ENCODE data around the gene ABCA13.

ABCA13 gene

DNA sequence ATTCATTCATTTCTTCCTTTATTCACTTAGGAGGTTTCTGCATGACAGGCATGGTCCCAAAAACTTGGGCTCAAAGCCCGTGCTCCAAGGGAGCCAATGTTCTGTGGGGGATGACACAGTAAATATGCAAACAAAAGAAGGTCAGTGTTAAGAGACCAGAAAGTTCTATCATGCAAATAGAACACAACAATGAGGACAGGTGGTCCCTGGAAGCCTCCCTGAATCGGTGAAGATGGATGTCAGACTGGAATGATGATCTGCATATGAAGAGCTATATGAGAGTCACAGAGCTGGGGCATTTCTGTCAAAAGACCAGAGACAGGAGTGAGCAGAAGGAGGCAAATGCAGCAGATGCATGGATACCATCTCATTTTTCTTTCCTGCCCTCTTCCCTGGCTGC is 129.0 kb downstream of the ABCA13 start:
- no peak for DNase-seq (ENCODE audit: low spot score)

DNA sequence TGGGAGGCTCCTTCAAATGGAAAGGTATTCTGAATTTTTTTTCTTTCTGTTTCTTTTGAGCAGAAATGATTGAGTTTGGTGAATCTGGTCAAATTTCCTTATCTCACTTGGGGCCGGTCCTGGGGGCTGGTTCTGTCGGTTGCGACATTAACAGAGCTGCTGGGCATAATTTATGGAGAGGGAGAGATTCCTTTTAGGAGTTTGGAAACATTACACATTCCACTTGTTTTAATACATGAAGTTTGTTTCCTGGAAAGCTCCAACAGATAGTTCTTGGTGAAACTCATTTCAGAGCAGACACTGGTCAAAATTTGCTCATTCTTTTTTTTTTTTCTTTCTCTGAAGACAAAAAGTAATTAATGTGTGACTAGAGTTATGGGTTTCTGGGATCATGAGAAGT is 129.9 kb downstream of the ABCA13 start:
- no peak for DNase-seq (ENCODE audit: low spot score)

- no peak for DNase-seq (ENCODE audit: low spot score)
These were observed 133.4 kb downstream of the ABCA13 start for GRCh38 chr7:48304641-48305040.

DNA sequence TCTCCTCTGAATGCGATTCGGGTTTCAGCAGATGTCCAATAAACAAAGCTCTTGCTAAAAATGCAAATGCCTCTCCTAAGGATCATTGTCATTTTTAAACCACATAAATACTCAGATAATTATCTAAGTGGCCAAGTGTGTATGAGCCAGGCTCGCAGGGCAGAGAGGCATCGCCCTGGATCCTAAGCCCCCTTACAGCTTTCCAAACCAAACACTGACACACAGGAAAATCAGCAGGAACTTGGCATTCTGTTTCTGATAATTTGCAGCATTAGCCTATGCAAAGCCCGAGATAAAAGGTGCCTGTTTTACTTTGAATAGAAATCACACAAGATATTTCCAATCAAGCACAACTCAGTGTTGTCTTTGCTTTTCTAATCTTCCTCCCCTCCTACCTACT is 134.4 kb downstream of the ABCA13 start:
- DNase-seq (ENCODE audit: low spot score), result no peak

DNA sequence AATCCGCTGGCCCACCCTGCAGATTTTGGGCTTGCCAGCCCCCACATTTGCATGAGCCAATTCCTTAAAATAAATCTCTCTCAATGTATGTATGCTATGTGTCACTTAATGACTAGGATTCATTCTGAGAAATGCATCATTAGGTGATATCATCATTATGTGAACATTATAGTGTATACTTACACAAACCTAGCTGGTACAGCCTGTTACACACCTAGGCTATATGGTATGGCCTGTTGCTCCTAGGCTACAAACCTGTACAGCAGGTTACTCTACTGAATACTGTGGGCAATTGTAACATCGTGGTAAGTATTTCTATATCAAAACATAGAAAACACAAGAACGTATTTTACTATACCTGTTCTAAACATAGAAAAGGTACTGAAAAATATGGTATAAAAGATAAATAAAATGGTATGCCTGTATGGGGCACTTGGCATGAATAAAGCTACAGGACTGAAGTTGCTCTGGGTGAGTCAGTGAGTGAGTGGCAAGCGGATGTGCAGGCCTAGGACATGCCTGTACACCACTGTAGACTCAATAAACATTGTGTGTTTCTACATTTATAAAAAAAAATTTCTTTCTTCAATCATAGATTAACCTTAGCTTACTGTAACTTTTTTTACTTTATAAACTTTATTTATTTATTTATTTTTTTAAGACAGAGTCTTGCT is 135.9 kb downstream of the ABCA13 start:
- no peak for DNase-seq (ENCODE audit: low spot score)

GRCh38 chr7:48309720-48310119 is 138.5 kb downstream of the ABCA13 start:
- no peak for DNase-seq (ENCODE audit: low spot score)

GRCh38 chr7:48311464-48312100 is 140.3 kb downstream of the ABCA13 start:
- no peak for DNase-seq (ENCODE audit: low spot score)

DNA sequence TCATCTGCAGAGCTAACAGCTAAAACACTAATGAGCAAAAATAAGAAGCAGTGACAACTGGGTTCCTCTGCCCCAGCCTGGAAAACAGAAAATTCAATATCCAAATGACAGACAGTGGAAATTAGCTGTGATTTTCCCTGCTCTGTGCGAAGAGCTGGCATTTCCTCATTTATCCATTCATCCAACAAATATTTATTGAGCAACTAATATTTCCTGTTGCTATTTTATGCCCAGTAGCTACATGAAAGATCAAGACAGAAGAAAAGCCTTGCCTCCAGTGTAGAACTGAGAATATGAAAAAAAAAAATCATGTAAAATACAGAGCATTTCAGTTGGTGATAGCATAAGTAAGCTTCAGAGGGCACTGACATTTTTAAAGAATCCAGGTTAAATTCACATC is 140.9 kb downstream of the ABCA13 start:
- no peak for DNase-seq (ENCODE audit: low spot score)

DNA sequence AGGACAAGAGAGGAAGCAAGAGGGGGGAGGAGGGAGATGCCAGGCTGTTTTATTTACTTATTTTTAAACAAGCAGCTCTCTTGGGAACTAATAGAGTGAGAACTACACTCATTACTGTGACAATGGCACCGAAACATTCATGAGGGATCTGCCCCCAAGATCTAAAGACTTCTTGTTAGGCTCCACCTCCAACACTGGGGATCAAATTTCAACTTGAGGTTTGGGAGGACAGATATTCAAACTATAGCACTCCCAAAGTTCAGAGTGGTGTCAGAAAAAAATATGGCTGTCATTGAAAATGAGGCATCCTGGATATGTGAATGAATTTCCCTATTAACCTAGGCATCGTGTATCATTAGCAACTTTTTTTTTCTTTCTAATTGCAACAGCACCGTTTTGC is 145.5 kb downstream of the ABCA13 start:
- no peak for DNase-seq (ENCODE audit: low spot score)

DNA sequence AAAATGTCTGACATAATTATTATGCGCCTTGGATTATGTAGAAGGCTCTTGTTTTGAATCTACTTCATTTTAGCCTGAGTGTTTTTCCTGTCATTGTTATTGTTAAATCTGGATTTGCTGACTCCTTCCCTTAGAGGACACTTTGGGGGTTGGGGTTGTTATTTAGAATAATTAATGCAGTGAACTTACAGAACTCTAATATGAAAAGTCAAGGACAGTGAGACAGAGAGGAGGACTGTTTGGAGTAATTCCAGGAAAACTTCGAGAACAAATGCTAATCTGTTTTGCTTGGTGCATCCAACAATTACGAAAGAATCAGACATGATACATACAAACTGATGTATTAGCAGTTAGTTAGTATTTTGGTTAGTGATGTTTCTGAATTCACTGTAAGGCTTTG is 146.1 kb downstream of the ABCA13 start:
- DNase-seq (ENCODE audit: low spot score), result no peak

DNA sequence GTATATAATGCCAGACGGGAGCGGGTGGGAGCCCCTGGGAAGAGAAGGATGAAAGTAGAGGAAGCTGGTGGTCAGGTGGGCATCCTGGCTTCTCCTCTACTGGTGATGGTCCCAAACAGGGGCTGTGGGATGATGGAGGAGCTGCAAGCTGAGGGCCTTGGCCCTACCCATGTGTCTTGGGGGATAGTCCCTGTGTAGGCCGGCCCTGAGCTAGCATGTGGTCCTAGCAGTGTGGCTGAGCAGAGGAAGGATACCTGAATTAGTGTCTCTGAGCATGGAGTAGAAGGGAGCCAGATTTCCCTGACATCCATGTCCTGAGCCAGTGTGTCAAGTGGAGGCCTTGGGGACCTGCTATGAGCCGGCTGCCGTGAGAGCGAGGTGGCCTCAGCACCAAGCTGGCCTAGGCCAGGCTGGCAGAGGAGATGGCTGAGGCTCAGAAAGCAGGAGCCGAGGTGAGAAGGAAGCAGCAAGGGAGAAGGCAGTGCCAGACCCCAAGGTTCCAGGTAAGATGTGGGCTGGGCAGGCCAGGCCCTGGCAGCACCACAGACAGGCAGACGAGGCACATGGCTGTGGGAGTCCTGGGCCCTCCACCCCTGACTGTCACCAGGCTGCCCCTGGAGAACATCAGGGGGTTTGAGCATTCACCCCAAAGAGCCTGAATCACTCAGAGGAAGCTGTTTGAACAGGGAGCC is 150.2 kb downstream of the ABCA13 start:
- no peak for DNase-seq (ENCODE audit: low spot score)

DNA sequence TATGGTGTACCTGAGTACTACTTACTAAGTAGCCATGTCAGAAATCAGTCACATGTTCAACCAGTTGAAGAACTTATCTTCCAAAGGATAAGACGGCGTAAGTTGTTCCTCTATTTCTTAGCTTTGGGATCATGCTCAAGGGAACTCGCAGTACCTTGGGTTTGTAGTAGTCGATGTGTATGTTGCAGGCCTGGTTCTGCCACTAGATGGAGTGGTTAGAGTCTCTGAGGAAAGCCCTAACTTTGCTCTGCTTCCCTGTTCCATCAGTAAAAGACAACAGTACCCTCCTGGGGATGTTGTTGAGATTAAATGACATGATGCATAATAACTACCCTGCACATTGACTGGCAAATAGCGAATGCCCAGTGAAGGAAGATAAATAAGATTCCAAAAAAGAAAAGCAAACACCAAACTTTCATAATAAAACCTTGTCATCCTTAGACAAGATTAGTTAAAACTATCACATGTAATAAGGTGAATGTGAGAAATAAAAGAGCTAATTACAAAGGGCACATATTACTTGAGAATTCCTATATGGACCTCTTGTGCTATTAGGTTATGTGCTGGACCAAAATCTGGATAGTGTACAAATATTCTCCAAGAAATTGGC is 165.9 kb downstream of the ABCA13 start:
- DNase-seq (ENCODE audit: low spot score), result no peak

DNA sequence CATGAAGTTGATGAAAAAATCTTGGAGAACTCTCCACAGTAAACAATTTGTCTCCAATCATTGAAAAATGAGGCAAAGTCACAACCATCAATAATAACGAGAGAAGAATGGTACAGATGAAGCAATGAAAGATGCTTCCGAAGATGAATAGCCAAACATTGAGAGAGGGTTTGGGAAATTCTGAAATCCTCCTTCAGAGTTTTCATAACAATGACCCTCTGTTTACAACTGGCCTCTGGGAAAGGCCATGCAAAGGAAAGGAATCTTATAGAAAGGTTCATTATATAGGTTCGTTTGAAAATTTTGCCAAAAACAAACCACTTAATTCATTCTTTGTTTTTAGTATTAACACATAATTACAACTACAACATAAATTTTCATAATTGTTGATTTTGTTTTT is 166.5 kb downstream of the ABCA13 start:
- no peak for DNase-seq (ENCODE audit: low spot score)

DNA sequence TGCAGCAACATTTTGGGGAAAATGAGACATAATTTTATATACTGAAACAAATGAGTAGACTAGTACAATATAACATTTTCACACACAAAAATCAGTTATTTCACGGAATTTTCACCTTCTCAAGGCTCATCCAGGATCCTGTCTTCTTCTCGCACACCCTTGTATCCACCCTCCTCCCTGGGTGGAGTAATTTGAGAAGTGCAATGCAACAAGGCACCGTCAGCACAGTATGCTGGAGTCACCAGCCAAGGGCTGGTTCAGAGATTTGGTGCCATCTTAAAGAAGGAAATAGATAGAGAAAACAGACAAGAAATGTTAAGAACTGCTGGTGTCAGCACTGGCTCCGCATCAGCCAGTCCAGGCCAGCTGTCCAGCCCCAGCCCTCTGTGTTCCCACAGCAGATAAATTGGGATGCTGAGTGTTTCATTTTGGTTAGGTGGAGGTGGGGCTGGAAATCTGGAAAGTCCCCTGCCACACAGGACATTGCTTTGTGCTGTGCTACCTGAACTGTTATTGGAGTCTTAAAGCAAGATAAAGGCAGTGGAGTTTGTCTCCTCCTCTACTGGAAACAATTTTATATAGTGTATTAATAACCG is 176.1 kb downstream of the ABCA13 start:
- DNase-seq (ENCODE audit: low spot score), result no peak

- DNase-seq (ENCODE audit: low spot score), result no peak
These were observed 179.3 kb downstream of the ABCA13 start for GRCh38 chr7:48350515-48350914.

- no peak for DNase-seq (ENCODE audit: low spot score)
These were observed 180.6 kb downstream of the ABCA13 start for GRCh38 chr7:48351900-48352299.

DNA sequence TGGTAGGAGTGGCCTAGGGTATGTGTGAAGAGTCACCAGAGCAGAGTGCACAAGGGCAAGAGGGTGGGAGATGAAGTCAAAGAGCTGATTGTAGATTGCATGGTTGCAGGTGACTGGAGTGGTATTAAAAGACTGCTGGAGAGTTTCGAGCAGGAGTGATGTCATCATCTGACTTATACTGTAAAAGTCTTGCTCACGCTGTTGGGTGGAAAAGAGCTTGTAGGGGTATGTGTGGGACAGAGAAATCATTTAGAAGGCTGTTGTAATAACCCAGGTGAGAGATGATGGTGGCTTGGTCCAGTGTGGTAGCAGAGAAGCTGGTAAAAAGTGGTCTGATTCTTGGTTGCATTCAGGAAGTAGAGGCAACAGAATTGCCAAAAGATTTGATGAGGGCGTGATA is 184.1 kb downstream of the ABCA13 start:
- DNase-seq (ENCODE audit: low spot score), result no peak

DNA sequence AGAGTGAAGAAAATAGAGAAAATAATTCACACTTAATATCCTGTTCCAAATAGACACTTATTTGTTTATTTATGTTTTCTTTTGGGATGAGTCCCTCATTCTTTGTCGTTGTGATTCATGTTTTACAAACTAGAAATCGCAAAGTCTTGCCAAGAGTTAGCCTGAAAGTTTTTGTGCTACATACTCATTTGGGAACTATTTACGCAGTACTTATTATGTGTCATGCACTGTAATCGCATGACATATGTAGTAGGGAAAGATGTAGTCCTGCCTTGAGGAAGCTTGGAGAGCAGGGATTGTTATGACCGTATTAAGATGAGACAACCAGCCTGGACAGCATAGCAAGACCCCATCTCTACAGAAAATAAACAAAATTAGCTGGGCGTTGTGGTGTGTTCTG is 189.3 kb downstream of the ABCA13 start:
- no peak for DNase-seq (ENCODE audit: low spot score)

- no peak for DNase-seq (ENCODE audit: low spot score)
These were observed 191.9 kb downstream of the ABCA13 start for GRCh38 chr7:48363174-48363573.

DNA sequence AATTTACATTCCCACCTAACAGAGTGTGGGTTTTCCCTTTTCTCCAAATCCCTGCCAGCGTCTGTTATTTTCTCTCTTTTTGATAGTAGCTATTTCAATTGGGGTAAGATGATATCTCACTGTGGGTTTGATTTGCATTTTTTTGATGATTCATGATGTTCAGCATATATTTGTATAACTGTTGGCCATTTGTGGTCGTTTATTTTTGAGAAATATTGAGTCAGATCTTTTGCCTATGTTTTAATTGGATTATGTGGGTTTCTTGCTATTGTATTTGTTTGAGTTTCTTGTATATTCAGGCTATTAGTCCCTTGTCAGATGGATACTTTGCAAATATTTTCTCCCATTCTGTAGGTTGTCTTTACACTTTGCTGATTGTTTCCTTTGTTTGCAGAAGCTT is 193.8 kb downstream of the ABCA13 start:
- no peak for DNase-seq (ENCODE audit: low spot score)

DNA sequence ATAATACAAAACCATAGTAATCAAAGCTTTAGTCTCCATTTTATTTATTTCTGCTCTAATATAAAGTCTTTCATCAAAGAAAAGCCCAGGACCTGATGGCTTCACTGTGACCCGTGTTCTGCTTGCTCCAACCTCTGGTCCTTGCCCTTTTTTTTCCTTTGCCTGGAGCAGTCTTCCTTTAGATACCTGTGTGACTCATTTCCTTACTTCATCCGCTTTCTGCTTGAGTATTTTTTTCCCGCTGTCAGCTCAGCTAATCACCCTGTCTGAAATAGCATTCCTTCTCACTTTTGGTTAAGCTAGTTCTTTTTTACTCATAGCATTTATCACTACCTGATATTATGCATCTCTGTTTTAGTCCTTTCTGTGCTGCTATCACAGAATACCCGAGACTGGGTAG is 194.8 kb downstream of the ABCA13 start:
- no peak for DNase-seq (ENCODE audit: low spot score)

GRCh38 chr7:48376263-48376662 is 205.0 kb downstream of the ABCA13 start:
- DNase-seq (ENCODE audit: low spot score), result no peak

- DNase-seq (ENCODE audit: low spot score), result no peak
These were observed 209.7 kb downstream of the ABCA13 start for GRCh38 chr7:48380921-48381320.

Measured in activated CD4-positive, alpha-beta T cell treated with anti-CD3 and anti-CD28 coated beads, Interleukin-2, Interleukin-4, amounts not matched to agents 100 ng/mL and 50 ng/mL, durations not matched to agents 16 hours and 8 hours (primary cell).